HEK293 (cell line): ENCODE data around the gene PTTG1.

Source experiments
- REPIN1 ChIP-seq: fragments of 450-650 bp; formaldehyde crosslinking; IDR thresholded peaks from 2 replicates; pipeline ENCODE4 v1.5.1; 2017; ENCODE audit warnings: missing biosample characterization, missing genetic modification characterization, low read depth
- SP7 ChIP-seq: fragments of 450-650 bp; formaldehyde crosslinking; IDR thresholded peaks from 2 replicates; pipeline ENCODE4 v1.5.1; 2016; ENCODE audit warnings: missing biosample characterization, missing genetic modification characterization
- ZNF548 ChIP-seq: fragments of 450-650 bp; formaldehyde crosslinking; IDR thresholded peaks from 2 replicates; pipeline ENCODE4 v1.5.1; 2016; ENCODE audit warnings: missing biosample characterization, missing genetic modification characterization
- TF ChIP-seq, protein P1 (sequence below): fragments of 450-650 bp; formaldehyde crosslinking; IDR thresholded peaks from 2 replicates; pipeline ENCODE4 v1.5.1; 2016; ENCODE audit warnings: missing biosample characterization, missing genetic modification characterization

DNA sequence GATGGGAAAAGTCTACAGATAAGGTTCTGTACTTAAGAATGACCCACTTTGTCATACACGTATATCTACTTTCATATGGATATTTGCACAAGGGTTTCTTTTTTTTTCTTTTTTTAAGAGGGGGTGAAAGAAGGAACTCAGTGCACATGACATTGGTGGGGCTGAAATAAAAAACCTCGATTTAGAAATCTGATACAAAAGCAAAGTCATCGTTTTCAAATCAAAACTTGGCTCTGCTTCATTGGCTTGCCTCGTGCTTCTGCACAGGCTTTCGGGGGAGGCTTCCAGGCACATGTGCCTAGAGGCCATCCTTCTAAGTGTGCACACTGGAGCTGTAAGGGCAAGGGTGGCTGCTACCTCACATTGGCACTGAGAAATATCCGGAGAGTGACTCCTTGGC, 31.1 kb downstream of the PTTG1 start:
- TF ChIP-seq, protein P1, sequence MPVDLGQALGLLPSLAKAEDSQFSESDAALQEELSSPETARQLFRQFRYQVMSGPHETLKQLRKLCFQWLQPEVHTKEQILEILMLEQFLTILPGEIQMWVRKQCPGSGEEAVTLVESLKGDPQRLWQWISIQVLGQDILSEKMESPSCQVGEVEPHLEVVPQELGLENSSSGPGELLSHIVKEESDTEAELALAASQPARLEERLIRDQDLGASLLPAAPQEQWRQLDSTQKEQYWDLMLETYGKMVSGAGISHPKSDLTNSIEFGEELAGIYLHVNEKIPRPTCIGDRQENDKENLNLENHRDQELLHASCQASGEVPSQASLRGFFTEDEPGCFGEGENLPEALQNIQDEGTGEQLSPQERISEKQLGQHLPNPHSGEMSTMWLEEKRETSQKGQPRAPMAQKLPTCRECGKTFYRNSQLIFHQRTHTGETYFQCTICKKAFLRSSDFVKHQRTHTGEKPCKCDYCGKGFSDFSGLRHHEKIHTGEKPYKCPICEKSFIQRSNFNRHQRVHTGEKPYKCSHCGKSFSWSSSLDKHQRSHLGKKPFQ (tag by site-specific recombination): no peak
- no peak for TF ChIP-seq SP7 (tag by site-specific recombination)
- no peak for TF ChIP-seq ZNF548 (tag by site-specific recombination)
- TF ChIP-seq REPIN1: no peak
